HK-2 (cell line): ENCODE data around the gene PKD2L1.
A peak's percentile ranks its signal among the peaks of the same experiment; 100 is the strongest.
"Not testable (repeated sequence)": the region's sequence is repeated elsewhere in the genome, so short reads cannot be mapped to it uniquely, and the experiment has no call there.

ENCODE experiments used
- DNase-seq: peaks from one replicate; pipeline ENCODE4 v3.0.0-alpha.2; 2018; ENCODE audit not compliant: unreplicated experiment

Gene PKD2L1

GRCh38 chr10:100286051-100287033 lies 43.7 kb downstream of the PKD2L1 start, which contains the start of gene BLOC1S2:
Gene BLOC1S2, minus strand, starts transcription at chr10:100286680. Its CDS starts 21 bp downstream, at chr10:100286659.
- DNase-seq, result peak; percentile 96

- not testable (repeated sequence) for DNase-seq
Observed at GRCh38 chr10:100285326-100285725, 44.7 kb downstream of the PKD2L1 start.

GRCh38 chr10:100282907-100283306 lies 47.1 kb downstream of the PKD2L1 start:
- no peak for DNase-seq

GRCh38 chr10:100276971-100277370 lies 53.1 kb downstream of the PKD2L1 start:
- DNase-seq, result not testable (repeated sequence)

- peak; percentile 91 for DNase-seq
Observed at GRCh38 chr10:100267239-100268104, 62.6 kb downstream of the PKD2L1 start, which contains the start of gene CWF19L1. Gene CWF19L1, minus strand, starts transcription at chr10:100267638. Its CDS starts 45 bp downstream, at chr10:100267593.

GRCh38 chr10:100265821-100266485 lies 64.1 kb downstream of the PKD2L1 start:
- DNase-seq, result no peak

- no peak for DNase-seq
Observed at GRCh38 chr10:100254191-100254590, 75.8 kb downstream of the PKD2L1 start.

GRCh38 chr10:100253041-100253440 lies 77.0 kb downstream of the PKD2L1 start:
- no peak for DNase-seq

- DNase-seq, result no peak
Observed at GRCh38 chr10:100248820-100249219, 81.2 kb downstream of the PKD2L1 start.

GRCh38 chr10:100245484-100246220 lies 84.4 kb downstream of the PKD2L1 start:
- no peak for DNase-seq

GRCh38 chr10:100239851-100240250 lies 90.2 kb downstream of the PKD2L1 start:
- no peak for DNase-seq

GRCh38 chr10:100238429-100238828 lies 91.6 kb downstream of the PKD2L1 start:
- DNase-seq, result no peak
